GM19025 (cell line): ENCODE data around the gene SNX30.
A peak's percentile ranks its signal among the peaks of the same experiment; 100 is the strongest.

ENCODE experiments used
- ATAC-seq: cut with Tn5 transposase; IDR thresholded peaks from one replicate; pipeline ENCODE4 v1.9.1; 2021; ENCODE audit warnings: mild to moderate bottlenecking, low read depth, moderate library complexity; ENCODE audit not compliant: unreplicated experiment

The SNX30 gene

GRCh38 chr9:112751056-112751795 is 666 bp downstream of the SNX30 start:
- ATAC-seq, result peak; percentile 13

GRCh38 chr9:112752334-112753125 is 2.0 kb downstream of the SNX30 start:
- no peak for ATAC-seq

- no peak for ATAC-seq
Observed at GRCh38 chr9:112753725-112754124, 3.2 kb downstream of the SNX30 start.

GRCh38 chr9:112754578-112754977 is 4.0 kb downstream of the SNX30 start:
- no peak for ATAC-seq

GRCh38 chr9:112755016-112755427 is 4.5 kb downstream of the SNX30 start:
- no peak for ATAC-seq

DNA sequence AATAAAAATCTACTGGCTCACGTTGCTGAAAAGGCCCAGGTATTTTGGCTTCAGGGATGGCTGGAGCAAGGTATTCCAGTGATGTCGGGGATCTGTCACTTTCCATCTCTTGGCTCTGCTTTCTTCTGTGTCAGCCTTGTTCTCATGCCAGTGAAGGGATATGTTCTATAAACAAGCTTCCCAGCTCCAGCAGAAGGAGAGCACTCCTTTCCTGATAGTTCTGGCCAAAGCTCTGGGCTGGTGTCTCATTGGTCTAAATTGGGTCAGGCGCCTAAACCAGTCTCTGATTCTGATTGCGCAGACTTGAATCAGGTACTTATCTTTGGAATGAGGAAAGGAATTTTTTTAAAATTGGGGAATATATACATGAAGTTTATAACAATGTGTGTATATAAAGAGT is 5.1 kb downstream of the SNX30 start:
- no peak for ATAC-seq

GRCh38 chr9:112757282-112757883 is 6.8 kb downstream of the SNX30 start:
- ATAC-seq, result no peak

- no peak for ATAC-seq
Observed at GRCh38 chr9:112757940-112758339, 7.4 kb downstream of the SNX30 start.

DNA sequence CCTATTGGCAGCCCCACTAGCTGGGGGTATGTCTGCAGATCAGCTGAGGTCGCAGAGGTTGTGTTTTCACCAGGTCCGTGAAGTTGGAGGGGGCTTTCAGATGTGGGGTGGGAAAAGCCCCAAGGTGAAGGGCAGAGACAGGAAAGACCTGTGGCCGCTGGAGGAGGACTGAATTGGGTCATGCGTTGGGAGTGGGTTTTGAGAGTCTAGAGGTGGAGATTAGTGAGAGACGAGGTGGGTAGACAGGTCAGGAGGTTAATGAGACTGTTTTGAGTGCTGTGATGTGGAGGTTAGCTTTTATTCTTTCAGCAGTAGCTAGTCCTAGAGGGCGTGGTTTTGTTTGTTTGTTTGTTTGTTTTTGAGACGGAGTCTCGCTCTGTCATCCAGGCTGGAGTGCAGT is 10.3 kb downstream of the SNX30 start:
- ATAC-seq, result no peak

- no peak for ATAC-seq
Observed at GRCh38 chr9:112761912-112762655, 11.5 kb downstream of the SNX30 start.

GRCh38 chr9:112762726-112763518 is 12.4 kb downstream of the SNX30 start:
- no peak for ATAC-seq

- no peak for ATAC-seq
Observed at GRCh38 chr9:112764344-112764743, 13.8 kb downstream of the SNX30 start.

DNA sequence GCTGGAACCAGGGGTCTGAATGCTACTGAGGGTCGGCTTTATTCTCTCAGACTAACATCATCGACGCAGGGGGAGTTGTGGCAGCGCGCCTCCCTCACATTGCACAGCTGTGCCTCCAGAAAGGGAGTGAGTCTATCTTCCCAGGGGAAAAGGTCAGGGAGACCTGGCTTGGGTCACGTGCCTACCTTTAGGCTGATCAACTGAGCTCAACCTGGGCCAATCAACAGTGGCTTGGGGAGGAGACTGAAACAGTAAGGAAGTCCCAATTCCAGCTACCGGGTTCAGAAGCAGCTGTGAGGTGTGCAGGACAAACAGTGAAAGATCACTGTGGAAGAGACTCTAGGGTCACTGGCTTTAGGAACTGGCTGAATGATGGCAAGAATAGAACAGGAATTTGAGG is 14.3 kb downstream of the SNX30 start:
- no peak for ATAC-seq

DNA sequence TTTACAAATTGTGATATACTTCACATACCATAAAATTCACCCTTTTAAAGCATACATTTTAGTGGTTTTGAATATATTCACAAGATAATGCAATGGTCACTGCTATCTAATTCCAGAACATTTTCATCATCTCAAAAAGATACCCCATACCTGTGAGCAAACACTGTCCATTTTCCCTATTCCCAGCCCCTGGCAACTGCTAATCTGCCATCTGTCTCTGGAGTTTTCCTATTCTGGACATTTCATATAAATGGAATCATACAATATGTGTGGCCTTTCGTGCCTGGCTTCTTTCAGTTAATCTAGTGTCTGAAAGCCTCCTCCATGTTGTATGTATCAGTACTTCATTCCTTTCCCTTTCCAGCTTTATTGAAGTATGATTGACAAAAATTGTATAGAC is 14.7 kb downstream of the SNX30 start:
- no peak for ATAC-seq

DNA sequence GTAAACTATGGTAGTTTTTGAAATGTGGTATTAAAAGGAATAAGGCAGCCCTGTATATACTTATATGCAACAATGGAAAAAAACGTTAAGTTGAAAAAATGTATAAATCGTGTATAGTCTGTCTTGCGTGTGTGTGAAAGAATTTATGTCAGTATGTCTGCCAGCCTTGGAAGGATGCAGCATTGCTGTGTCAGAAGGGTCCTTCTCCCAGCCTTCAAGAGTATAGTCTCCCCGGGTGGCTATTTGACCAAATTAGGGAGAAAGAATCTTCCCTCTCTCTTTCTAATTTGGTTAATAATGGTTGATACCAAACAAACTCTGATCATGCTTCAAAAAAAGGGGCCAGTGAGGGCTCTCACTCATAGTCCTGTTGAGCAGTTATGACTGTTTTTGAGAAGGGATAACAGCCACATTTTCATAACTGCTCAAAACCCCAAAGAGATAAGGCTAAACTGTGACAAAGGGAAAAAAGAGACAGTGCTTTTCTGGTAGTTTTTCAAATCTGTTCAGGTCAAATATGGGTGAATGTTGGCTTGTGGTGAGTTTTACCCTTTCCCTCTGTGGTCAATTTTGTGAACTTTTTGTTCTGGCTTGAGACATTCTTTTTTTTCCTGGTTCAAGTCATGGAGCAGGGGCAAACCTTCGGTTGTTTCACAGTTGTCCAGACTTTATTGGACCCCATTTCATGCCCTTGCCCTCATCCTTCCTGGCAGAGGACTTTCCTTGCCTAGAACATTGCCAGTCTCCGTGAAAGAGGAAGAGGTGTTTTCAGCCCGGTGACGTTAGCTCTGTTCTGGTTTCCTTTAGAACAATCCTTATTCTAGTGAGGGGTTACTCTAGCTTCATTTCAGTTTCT is 21.0 kb downstream of the SNX30 start:
- ATAC-seq, result no peak

- ATAC-seq, result no peak
Observed at GRCh38 chr9:112772215-112772509, 21.6 kb downstream of the SNX30 start.

DNA sequence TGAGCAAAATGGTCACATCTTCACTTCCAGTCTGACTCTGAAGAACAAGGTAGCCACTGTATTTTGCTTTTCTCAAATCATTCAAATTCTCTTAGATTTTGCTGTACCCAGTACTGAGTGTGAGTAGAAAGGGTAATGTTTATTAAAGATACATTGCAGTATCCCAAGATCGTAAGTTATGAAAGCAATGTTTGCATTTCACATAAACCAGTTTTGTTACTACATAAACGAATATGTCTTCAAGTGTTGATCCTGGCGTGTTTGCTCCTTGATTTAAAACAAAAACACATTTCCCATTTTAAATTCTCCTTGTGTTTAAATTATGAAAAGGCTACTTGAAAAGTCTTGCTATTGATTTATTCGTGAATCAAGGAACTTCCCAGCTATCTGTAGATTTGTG is 22.0 kb downstream of the SNX30 start:
- ATAC-seq, result no peak

GRCh38 chr9:112774006-112774996 is 23.7 kb downstream of the SNX30 start:
- no peak for ATAC-seq
